Osteocyte (in vitro differentiated cells): ENCODE measurements around the gene NCF4. TPM values are rescaled to one million over a fixed set of nuclear protein-coding genes. Genes with fewer than 3 reads are reported as not detected.

Source experiments
- DNase-seq: peaks from one replicate; pipeline ENCODE4 v3.0.0; 2021; ENCODE audit warnings: mixed read lengths; ENCODE audit not compliant: unreplicated experiment; ENCODE audit errors: extremely low spot score
- H3K27ac Mint-ChIP-seq: one replicate; pipeline ENCODE4 v1.8.0; 2021; ENCODE audit warnings: mild to moderate bottlenecking, mixed read lengths; ENCODE audit not compliant: unreplicated experiment
- H3K27me3 Mint-ChIP-seq: one replicate; pipeline ENCODE4 v1.8.0; 2021; ENCODE audit warnings: mixed read lengths; ENCODE audit not compliant: unreplicated experiment
- H3K36me3 Mint-ChIP-seq: one replicate; pipeline ENCODE4 v1.8.0; 2021; ENCODE audit warnings: mixed read lengths; ENCODE audit not compliant: unreplicated experiment
- H3K4me1 Mint-ChIP-seq: one replicate; pipeline ENCODE4 v1.8.0; 2021; ENCODE audit warnings: mixed read lengths; ENCODE audit not compliant: unreplicated experiment
- H3K4me3 Mint-ChIP-seq: one replicate; pipeline ENCODE4 v1.8.0; 2021; ENCODE audit warnings: mild to moderate bottlenecking, moderate library complexity, mixed read lengths; ENCODE audit not compliant: unreplicated experiment
- H3K9me3 Mint-ChIP-seq: one replicate; pipeline ENCODE4 v1.8.0; 2021; ENCODE audit warnings: mixed read lengths; ENCODE audit not compliant: unreplicated experiment
- total RNA-seq: library from RNA; stranded (reverse); gene quantifications from 2 replicates; pipeline ENCODE4 v1.2.1, GENCODE V29; 2021
- TF ChIP-seq, protein P1 (sequence below): fragments of 200-600 bp; sonication (generic); IDR thresholded peaks from 2 replicates; pipeline ENCODE4 v1.5.0; 2021; ENCODE audit warnings: antibody characterized with exemption, mild to moderate bottlenecking, moderate library complexity

NCF4 gene
- total RNA-seq, 1 donor from 2014 or later, result not detected

DNA sequence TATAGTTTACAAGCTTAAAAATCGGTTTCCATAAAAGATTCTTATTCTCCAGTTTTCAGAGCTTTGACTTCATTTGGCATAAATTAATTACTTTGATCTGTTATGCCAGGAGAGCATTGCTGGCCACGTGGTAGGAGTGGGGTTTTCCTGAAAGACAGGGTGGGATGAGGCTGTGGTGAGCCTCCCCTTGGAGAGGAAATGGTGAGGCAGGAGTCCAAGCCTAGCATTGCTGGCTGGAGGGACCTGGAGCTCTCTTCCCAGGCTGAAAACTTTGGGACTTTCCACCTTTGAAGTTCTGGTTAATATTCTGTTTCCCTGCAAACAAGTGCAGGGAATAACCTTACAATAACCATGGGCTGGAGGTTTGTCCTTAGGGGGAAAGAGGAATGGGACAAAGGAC lies 31.5 kb downstream of the NCF4 start:
- H3K4me1 Mint-ChIP-seq, result no peaks in the 10 kb centered on the region
- H3K4me3 Mint-ChIP-seq, result no peak overlapping the region
- no peak overlapping the region for H3K27ac Mint-ChIP-seq
- peaks cover 10% of the 10 kb centered on the region for H3K9me3 Mint-ChIP-seq
- no peak for DNase-seq
- TF ChIP-seq, protein P1, sequence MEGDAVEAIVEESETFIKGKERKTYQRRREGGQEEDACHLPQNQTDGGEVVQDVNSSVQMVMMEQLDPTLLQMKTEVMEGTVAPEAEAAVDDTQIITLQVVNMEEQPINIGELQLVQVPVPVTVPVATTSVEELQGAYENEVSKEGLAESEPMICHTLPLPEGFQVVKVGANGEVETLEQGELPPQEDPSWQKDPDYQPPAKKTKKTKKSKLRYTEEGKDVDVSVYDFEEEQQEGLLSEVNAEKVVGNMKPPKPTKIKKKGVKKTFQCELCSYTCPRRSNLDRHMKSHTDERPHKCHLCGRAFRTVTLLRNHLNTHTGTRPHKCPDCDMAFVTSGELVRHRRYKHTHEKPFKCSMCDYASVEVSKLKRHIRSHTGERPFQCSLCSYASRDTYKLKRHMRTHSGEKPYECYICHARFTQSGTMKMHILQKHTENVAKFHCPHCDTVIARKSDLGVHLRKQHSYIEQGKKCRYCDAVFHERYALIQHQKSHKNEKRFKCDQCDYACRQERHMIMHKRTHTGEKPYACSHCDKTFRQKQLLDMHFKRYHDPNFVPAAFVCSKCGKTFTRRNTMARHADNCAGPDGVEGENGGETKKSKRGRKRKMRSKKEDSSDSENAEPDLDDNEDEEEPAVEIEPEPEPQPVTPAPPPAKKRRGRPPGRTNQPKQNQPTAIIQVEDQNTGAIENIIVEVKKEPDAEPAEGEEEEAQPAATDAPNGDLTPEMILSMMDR, result no peak
- no peaks in the 10 kb centered on the region for H3K36me3 Mint-ChIP-seq
- peaks cover 45% of the 10 kb centered on the region for H3K27me3 Mint-ChIP-seq

DNA sequence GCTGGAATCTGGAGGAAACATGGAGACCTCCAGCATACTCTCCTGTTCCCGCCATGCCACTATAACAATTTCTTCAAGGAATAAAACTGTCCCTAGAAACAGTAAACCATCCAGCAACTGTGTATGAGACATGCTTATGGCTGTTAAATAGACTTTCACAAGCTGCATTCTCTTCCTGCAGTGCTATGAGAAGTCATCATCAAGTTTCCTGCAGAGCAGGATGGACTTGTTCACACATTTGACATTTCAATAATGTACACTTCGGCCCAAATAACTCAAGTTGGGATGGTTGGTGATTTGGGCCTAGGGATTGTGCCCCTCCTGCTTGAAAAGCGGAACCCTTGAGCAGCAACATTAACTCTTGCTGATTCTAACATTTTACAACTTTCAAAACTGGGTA lies 32.5 kb downstream of the NCF4 start:
- no peaks in the 10 kb centered on the region for H3K36me3 Mint-ChIP-seq
- H3K4me1 Mint-ChIP-seq, result no peaks in the 10 kb centered on the region
- H3K9me3 Mint-ChIP-seq, result peaks cover 13% of the 10 kb centered on the region
- TF ChIP-seq, protein P1, result no peak
- no peak overlapping the region for H3K4me3 Mint-ChIP-seq
- no peak overlapping the region for H3K27ac Mint-ChIP-seq
- DNase-seq, result no peak
- H3K27me3 Mint-ChIP-seq, result peaks cover 43% of the 10 kb centered on the region

GRCh38 chr22:36894266-36894665 lies 33.5 kb downstream of the NCF4 start:
- Mint-ChIP-seq H3K27me3 (peaks cover 52% of the 10 kb centered on the region), H3K36me3 (no peaks in the 10 kb centered on the region), H3K4me1 (no peaks in the 10 kb centered on the region), H3K4me3 (no peak overlapping the region), H3K27ac (no peak overlapping the region), H3K9me3 (peaks cover 13% of the 10 kb centered on the region)
- no peak for DNase-seq
- TF ChIP-seq, protein P1, result no peak

- Mint-ChIP-seq H3K27me3 (peaks cover 50% of the 10 kb centered on the region), H3K36me3 (no peaks in the 10 kb centered on the region), H3K4me1 (no peaks in the 10 kb centered on the region), H3K9me3 (peaks cover 13% of the 10 kb centered on the region), H3K27ac (no peak overlapping the region), H3K4me3 (no peak overlapping the region)
- TF ChIP-seq, protein P1, result no peak
- no peak for DNase-seq
Observed at GRCh38 chr22:36897611-36898010, 36.8 kb downstream of the NCF4 start.

DNA sequence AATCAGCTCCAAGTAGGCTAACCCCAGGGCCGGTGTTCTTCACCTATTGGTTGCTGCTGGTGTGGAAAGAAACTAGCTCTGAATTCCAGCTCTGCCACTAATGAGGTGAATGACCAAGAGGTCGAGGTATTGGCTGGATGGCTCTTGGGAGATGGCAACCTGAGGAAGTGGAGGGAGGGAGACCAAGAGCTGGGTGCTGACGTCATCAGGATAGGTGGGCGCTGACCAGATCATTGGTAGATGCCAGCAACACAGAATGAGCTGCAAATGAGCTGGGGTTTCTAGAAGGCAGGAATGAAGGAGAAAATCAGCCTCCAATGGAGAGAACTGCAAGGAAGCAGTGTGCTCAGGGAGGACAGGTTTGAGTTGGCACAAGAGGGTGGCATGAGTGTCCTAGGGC lies 37.9 kb downstream of the NCF4 start:
- no peaks in the 10 kb centered on the region for H3K36me3 Mint-ChIP-seq
- TF ChIP-seq, protein P1, result no peak
- no peaks in the 10 kb centered on the region for H3K4me1 Mint-ChIP-seq
- peaks cover 13% of the 10 kb centered on the region for H3K9me3 Mint-ChIP-seq
- H3K27me3 Mint-ChIP-seq, result peaks cover 46% of the 10 kb centered on the region
- H3K27ac Mint-ChIP-seq, result no peak overlapping the region
- DNase-seq, result no peak
- no peak overlapping the region for H3K4me3 Mint-ChIP-seq
